NK-92 (cell line): Measurements from ENCODE around the gene CIAO2A.

Experiments
- DNase-seq: peaks from one replicate; lab custom pipeline; 2025; ENCODE audit not compliant: unreplicated experiment; lab: John Stamatoyannopoulos, UW

CIAO2A gene

DNA sequence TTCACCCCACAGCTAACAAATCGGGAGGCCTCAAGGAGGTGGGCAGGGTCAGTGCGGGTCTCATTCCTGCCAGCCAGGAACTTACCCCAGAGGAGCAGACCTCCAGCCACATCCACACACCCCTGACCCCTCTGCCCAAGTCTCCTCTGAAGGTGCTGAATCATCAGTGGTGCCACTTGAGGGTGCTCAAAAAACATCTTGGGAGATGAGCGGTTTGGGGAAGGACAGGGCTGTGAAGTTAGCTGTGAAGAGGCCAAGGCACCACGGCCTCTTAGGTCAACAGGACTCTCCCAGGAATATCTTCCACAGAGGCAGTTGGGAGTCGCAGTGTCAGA is 48.6 kb downstream of the CIAO2A start:
- no peak for DNase-seq

DNA sequence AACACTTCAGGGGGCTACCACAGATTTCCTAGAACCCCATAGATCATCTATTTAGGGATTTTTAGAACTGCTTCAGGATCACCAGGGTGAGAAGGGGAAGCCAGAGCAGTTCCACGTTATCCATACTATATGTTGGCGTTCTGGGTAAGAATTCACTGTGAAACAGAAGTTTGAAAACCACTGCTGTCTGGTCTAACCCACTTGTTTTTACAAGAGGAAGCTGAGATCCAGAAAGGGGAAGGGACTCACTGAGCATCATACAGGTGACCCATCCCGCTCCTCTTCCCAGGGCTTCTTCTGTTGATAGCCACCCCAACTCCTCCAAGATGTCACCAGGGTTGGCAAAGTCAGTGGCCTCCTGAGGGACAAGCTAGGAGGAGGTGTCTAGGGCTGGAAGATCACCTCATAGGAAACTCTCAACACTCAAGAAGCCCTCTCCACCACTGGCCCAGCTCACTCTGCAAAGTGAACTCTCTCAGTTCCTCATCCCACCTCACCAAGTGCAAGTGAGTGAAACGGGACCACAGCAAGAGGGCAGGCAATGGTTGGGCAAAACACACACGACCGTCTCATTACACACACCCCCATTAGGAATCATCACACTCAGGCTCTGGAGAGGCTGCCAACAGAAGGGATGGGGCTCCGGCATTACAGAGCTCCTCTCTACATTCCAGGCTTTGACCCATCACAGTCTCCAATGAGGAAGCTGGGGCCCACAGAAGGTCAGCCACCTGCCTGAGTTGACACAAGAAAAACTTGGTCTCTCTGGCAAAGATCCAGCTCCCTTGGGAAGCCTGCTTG is 49.1 kb downstream of the CIAO2A start:
- DNase-seq, result no peak

DNA sequence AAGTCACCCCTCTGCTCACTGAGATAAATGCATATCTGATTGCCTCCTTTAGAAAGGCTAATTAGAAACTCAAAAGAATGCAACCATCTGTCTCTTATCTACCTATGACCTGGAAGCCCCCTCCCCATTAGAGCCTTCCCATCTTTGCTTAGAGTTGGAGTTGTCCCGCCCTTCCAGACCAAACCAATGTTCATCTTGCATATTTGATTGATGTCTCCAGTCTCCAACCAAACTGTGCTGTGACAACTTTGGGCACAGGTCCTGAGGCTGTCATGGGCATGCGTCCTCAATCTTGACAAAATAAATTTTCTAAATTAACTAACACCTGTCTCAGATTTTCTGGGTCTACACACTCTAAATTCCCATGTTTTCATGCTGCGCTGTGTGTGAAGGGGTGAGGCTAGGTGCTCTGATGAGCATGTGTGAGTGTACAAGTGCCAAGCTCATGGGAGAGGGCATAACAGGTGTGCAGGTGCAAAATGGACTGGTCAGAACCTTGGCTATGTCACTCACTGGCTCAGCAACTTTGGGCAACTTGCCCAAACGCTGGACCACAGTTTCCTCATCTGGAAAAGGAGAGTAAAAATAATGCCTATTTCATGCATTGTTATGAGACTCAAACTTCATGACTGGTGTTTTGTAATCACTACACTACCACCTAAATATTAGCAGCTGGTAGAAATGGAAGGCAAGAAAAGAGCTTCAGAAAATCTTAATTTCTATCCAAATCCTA is 54.6 kb downstream of the CIAO2A start:
- DNase-seq, result no peak

DNA sequence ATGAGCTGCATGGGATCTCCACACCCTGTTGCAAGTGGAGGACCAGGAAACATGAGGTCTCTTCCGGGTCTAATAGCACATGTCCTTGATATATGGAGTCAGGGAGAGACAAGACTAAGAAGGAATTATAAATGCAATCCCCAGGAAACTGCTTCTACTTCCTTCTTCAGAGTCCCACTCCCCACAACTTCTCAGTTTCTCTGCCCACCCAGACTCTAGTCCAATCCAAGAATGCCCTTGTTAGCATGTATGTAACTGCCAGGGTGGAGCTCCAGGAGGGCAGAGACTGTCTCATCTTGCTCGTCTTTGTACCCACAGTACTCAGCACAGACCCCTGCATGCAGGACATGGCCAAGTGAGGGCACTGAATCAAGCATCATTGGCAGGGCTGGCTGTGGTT is 55.7 kb downstream of the CIAO2A start:
- no peak for DNase-seq

DNA sequence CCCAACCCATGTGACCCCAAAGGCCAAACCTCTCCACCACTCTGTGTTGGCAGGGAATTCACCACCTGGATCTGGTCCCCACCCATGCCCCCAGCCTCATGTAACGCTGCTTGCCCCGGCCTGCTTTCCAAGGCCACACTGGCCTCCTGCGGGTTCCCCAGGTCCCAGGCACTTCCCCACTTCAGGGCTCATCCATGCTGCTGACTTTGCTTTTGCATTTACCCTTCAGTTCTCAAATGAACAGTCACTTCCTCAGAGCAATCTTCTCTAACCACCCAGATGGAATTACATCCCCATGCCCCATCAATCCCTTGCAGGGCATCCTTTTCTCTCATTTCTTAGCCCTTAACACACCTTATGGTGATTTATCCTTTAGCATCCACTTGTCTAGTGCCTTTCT is 56.5 kb downstream of the CIAO2A start:
- no peak for DNase-seq

DNA sequence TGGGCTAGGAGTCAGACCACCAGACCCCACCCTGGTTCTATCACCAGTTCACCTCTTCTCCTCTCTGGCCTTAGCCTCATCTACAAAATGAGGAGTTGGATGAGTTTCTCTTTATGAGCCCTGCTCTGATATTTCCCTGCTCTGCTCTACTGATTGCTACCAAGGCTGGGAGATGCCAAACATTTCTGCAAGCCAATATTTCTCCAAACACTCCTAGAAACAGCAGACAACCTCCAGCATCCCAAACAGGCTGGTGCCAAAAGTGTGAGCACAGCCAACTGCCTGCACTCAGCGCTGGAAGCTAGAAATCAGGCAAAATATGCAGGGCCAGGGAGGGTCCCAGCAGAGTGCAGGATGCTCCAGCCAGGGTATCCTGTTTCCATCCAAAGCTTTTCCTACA is 58.1 kb downstream of the CIAO2A start:
- no peak for DNase-seq

DNA sequence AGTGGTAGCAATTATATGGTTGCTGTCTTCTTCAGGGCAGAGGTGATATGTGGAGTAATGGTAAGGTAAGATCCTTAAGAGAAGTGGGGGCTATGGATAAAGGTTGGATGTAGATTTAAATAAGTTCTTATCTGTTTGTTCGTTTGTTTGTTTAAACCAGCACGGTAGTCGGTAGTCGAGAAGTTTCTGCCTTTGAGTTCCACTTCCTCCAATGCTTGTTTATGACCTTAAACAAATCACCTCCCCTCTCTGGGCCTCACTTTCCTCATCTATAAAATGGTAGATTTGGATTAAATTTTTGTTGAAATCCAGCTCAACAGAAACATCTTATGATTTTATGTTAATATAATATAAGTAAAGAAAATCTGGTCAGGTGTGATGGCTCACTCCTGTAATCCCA is 59.1 kb downstream of the CIAO2A start:
- no peak for DNase-seq

DNA sequence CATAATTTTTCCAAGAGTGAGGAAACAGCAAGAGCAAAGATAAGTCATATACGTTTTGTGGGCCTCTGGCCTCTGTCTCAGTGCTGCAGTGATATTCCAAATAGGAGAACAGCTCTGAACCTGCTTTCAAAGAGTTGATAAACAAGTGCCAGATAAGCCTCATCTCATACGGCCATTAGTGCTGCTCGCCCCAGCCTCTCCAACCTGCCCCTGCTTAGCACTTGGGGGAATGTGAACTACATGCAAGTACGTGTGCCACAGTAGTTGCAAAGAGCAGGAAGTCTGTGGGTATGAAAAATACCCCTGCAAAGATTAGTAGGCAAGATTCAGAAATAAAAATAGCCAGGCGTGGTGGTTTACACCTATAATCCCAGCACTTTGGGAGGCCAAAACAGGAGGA is 61.3 kb downstream of the CIAO2A start:
- no peak for DNase-seq

DNA sequence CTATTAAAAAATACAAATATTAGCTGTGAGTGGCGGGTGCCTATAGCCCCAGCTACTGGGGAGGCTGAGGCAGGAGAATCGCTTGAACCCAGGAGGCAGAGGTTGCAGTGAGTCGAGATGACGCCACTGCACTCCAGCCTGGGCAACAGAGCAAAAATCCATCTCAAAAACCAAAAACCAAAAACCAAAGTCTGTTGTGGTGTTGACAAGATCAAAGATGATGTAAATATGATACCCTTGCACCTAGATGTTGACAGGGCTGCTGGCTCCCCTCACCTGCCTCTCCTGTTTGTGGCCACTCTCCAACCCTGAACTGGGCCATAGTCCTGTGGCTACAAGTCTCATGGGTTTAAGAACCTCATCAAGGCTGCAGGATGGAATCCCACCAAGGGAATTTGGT is 63.5 kb downstream of the CIAO2A start:
- DNase-seq, result no peak

DNA sequence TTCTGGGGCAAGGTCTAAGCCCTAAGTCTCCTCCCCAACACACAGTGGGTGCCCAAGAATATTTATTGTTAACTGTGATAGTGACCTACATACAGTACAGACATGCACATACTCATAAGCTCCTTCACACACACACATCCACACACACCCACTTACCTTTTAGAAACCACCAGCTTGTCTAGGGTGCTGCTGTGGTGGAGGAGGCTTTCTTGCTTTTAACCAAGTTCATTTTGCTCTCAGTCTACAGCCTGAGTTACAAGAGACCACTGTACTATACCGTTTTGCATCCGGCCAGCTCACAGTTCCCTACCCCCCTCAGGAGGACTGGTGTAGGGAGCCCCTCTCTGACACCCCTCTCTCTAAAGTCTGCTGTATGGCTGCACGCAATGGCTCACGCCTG is 64.0 kb downstream of the CIAO2A start:
- no peak for DNase-seq

DNA sequence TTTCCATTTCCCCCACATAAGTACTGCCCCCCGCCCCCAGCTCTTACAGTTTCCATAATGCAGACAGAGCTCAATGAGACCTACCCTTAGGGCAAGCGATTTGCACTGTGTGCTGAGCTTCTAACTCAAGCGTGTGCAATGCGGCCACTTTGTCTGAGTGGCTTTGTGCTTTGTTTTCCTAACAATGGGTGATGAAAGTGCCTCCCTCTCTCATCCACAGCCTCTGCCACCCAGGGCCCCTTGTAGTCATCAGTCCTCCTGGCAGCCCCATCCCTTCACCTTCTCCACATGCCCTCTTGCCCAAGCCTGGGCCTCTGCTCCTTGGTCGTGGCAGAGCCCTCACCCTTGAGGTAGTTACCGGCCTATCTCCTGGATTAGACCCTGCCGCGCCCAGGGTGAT is 64.5 kb downstream of the CIAO2A start:
- DNase-seq, result no peak

DNA sequence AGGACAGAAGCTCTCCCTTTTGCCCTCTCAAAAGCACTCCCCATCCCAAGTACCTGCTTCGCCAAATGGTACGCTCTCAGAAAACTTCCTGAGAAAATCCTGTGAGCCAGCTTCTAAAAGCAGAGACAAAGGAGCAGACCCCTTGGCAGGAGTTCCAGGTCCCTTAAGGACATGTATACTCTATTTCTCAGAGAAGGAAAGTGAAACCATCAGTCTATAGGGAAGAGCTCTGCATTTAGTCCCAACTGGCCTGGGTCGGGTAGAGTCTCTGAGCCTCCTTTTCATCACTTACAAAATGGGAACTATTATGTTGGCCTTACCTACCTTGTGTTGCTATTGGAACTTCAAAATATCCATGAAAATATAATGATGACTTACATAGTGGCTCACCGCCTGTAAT is 67.0 kb downstream of the CIAO2A start:
- DNase-seq, result no peak

DNA sequence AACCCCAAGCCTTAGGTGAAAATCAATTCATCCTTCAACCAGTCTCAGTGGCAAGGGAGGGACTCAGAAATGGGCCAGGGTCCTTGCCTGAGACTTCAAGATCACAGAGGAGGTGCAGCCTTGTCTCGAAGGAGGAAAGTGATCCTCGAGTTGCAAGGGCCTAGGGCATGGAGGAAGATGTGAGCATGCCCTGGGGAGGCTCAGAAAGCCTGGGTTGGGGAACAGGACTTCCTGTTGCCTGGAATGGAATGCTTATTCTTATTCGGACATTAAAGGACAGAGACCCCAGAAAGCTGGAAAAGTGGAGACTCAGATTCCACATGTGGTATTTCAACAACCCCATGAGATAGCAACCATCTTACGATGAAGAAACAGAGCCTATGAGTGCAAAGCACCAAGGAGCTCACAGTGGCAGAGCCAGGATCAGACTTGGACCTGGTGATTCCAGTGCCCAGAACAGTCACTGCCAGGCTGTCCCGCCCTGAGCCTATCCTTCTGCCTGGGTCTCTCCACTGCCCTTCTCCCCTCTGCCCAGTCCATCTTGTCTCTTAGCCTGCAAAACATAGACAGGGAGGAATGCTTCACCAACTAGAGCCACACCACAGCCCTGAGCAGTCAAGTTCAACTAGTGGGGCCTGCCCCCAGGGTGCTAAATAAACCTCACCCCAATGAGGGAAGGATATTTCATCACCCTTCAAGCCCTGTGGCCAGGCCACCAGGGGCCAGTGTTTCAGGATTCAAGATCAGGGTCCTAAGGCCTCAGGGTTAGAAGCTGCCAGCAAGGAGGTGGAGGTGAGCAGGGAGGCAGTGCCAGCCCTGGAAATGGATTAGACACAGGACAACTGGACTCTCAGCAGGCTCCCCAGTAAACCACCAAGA is 69.2 kb downstream of the CIAO2A start:
- no peak for DNase-seq

DNA sequence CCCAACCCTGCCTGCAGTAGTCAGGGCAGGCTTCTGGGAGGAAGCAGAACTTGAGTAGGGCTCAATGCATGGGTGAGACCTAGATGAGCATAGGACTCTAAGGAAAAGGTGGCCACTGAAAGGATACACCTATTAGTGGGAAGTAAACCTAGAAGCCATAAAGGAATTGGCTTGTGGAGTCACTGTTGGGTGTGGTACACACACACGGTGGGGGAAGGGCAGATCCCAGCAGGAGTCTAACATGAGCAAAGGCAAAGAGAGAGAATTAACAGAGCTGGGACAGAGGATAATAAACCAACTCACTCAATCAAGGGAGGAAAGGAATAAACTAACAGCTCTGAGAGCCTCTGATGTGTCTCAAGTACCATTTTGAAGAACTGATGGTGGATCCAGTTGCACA is 70.4 kb downstream of the CIAO2A start:
- no peak for DNase-seq

DNA sequence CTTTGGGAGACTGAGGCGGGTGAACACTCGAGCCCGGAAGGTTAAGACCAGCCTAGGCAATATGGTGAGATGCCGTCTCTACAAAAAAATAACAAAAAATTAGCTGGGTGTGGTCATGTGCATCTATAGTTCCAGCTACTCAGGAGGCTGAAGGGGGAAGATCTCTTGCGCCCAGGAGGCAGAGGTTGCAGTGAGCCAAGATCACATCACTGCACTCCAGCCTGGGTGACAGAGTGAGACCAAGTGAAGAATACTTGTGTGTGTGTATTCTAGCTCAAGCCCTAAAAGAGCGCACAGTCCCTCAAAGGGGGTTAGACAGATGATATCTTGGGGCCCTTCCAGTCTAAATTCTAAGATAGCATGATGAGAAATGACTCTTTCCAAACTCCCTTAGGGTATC is 71.1 kb downstream of the CIAO2A start:
- no peak for DNase-seq
